Activated CD4-positive, alpha-beta T cell treated with anti-CD3 and anti-CD28 coated beads, Interleukin-2, Interleukin-6, amounts not matched to agents 100 ng/mL and 50 ng/mL, durations not matched to agents 16 hours and 8 hours (primary cell): ENCODE results near the gene DIDO1.

Source experiments
- DNase-seq: peaks from one replicate; pipeline ENCODE4 v3.0.0-alpha.2; 2020

DIDO1 gene

GRCh38 chr20:62949962-62950361 lies 23.7 kb upstream of the DIDO1 start:
- DNase-seq = no peak

GRCh38 chr20:62949153-62949821 lies 23.0 kb upstream of the DIDO1 start:
- no peak for DNase-seq

GRCh38 chr20:62947532-62948300 lies 21.4 kb upstream of the DIDO1 start:
- DNase-seq = no peak

- no peak for DNase-seq
Measured at GRCh38 chr20:62946918-62947317, 20.6 kb upstream of the DIDO1 start.

- no peak for DNase-seq
Measured at GRCh38 chr20:62945771-62946339, 19.6 kb upstream of the DIDO1 start.

- DNase-seq = no peak
Measured at GRCh38 chr20:62944746-62945145, 18.4 kb upstream of the DIDO1 start.

GRCh38 chr20:62944184-62944583 lies 17.9 kb upstream of the DIDO1 start:
- DNase-seq = no peak

- no peak for DNase-seq
Measured at GRCh38 chr20:62943396-62943795, 17.1 kb upstream of the DIDO1 start.

GRCh38 chr20:62942456-62942855 lies 16.2 kb upstream of the DIDO1 start:
- no peak for DNase-seq

GRCh38 chr20:62941792-62942191 lies 15.5 kb upstream of the DIDO1 start:
- no peak for DNase-seq

- DNase-seq = no peak
Measured at GRCh38 chr20:62940875-62941274, 14.6 kb upstream of the DIDO1 start.

GRCh38 chr20:62938105-62938888 lies 12.0 kb upstream of the DIDO1 start, which contains the start of gene GID8:
GID8 (plus strand) TSS chr20:62938147; CDS start chr20:62941503, 3,356 bp downstream.
- peak; percentile 52 for DNase-seq

GRCh38 chr20:62937268-62938104 lies 11.2 kb upstream of the DIDO1 start:
- DNase-seq = peak; percentile 98

- no peak for DNase-seq
Measured at GRCh38 chr20:62935968-62936585, 9.8 kb upstream of the DIDO1 start.

GRCh38 chr20:62935204-62935967 lies 9.1 kb upstream of the DIDO1 start:
- DNase-seq = no peak

GRCh38 chr20:62933966-62934365 lies 7.7 kb upstream of the DIDO1 start:
- no peak for DNase-seq

GRCh38 chr20:62931464-62931863 lies 5.2 kb upstream of the DIDO1 start:
- DNase-seq = no peak

GRCh38 chr20:62929051-62929538 lies 2.8 kb upstream of the DIDO1 start:
- peak; percentile 69 for DNase-seq

- no peak for DNase-seq
Measured at GRCh38 chr20:62928246-62928939, 2.1 kb upstream of the DIDO1 start.

- no peak for DNase-seq
Measured at GRCh38 chr20:62927128-62927705, 912 bp upstream of the DIDO1 start.
